HG03196 (cell line): ENCODE results near the gene SIX3.
A peak's percentile ranks its signal among the peaks of the same experiment; 100 is the strongest.

Experiments used
- ATAC-seq: cut with Tn5 transposase; IDR thresholded peaks from one replicate; pipeline ENCODE4 v1.9.1; 2021; ENCODE audit not compliant: unreplicated experiment

The SIX3 gene

GRCh38 chr2:44954889-44955592, 13.5 kb downstream of the SIX3 start:
- ATAC-seq = no peak

- ATAC-seq = peak; percentile 50
Observed at GRCh38 chr2:44955593-44956392, 14.3 kb downstream of the SIX3 start.

- no peak for ATAC-seq
Observed at GRCh38 chr2:44956843-44957242, 15.3 kb downstream of the SIX3 start.

GRCh38 chr2:44957656-44958327, 16.3 kb downstream of the SIX3 start:
- no peak for ATAC-seq

GRCh38 chr2:44959855-44960254, 18.4 kb downstream of the SIX3 start:
- ATAC-seq = no peak

- ATAC-seq = no peak
Observed at GRCh38 chr2:44960871-44961270, 19.4 kb downstream of the SIX3 start.

- ATAC-seq = no peak
Observed at GRCh38 chr2:44962176-44962695, 20.7 kb downstream of the SIX3 start.

GRCh38 chr2:44964752-44965236, 23.3 kb downstream of the SIX3 start:
- ATAC-seq = no peak

- no peak for ATAC-seq
Observed at GRCh38 chr2:44965684-44966083, 24.2 kb downstream of the SIX3 start.

GRCh38 chr2:44967056-44967455, 25.6 kb downstream of the SIX3 start:
- no peak for ATAC-seq

- ATAC-seq = no peak
Observed at GRCh38 chr2:44967727-44968432, 26.4 kb downstream of the SIX3 start.

- no peak for ATAC-seq
Observed at GRCh38 chr2:44969936-44970335, 28.4 kb downstream of the SIX3 start.

GRCh38 chr2:44970846-44971450, 29.4 kb downstream of the SIX3 start:
- no peak for ATAC-seq

GRCh38 chr2:44972771-44973535, 31.5 kb downstream of the SIX3 start:
- ATAC-seq = no peak

GRCh38 chr2:44974064-44974715, 32.7 kb downstream of the SIX3 start:
- ATAC-seq = no peak

- no peak for ATAC-seq
Observed at GRCh38 chr2:44975571-44976450, 34.3 kb downstream of the SIX3 start.

- no peak for ATAC-seq
Observed at GRCh38 chr2:44979581-44979980, 38.1 kb downstream of the SIX3 start.
